Liver (tissue), 9 donors: Measurements from ENCODE around the gene FRAS1. TPM values are rescaled to one million over a fixed set of nuclear protein-coding genes. Genes with fewer than 3 reads are reported as not detected.
"Not testable (repeated sequence)": the region's sequence is repeated elsewhere in the genome, so short reads cannot be mapped to it uniquely, and the experiment has no call there.

Experiments
- DNase-seq: peaks from one replicate; pipeline ENCODE4 v3.0.0-alpha.2; 2017; ENCODE audit warnings: low spot score
- H3K27ac ChIP-seq, 2 donors: one replicate each; pipeline ENCODE4 v1.7.0; 2013; ENCODE audit warnings: inconsistent platforms in 2 of 2, low read length in 2 of 2, control low read depth in 1 of 2, low read depth in 1 of 2, mild to moderate bottlenecking in 1 of 2
- H3K27me3 ChIP-seq, 4 donors: one replicate each; pipeline versions ENCODE4 v1.6.1 to v1.7.0; 2013; ENCODE audit warnings: low read length in 3 of 4, inconsistent platforms in 1 of 4, mild to moderate bottlenecking in 1 of 4, moderate library complexity in 1 of 4; ENCODE audit not compliant: control insufficient read depth in 4 of 4, insufficient read depth in 4 of 4
- H3K36me3 ChIP-seq, 4 donors: one replicate each; pipeline versions ENCODE4 v1.6.1 to v1.7.0; 2013; ENCODE audit warnings: low read length in 3 of 4, mild to moderate bottlenecking in 3 of 4, low read depth in 1 of 4, moderate library complexity in 1 of 4; ENCODE audit not compliant: control insufficient read depth in 4 of 4, insufficient read depth in 3 of 4
- H3K4me1 ChIP-seq, 4 donors: one replicate each; pipeline versions ENCODE4 v1.6.1 to v1.7.0; 2013; ENCODE audit warnings: low read length in 3 of 4, mild to moderate bottlenecking in 3 of 4, moderate library complexity in 1 of 4; ENCODE audit not compliant: control insufficient read depth in 4 of 4, insufficient read depth in 4 of 4
- H3K4me3 ChIP-seq, 3 donors: one replicate each; pipeline versions ENCODE4 v1.6.1 to v1.7.0; 2013; ENCODE audit warnings: low read length in 3 of 3, control low read depth in 1 of 3, low read depth in 1 of 3, mild to moderate bottlenecking in 1 of 3
- H3K9ac ChIP-seq, 2 donors: one replicate each; pipeline ENCODE4 v1.7.0; 2013; ENCODE audit warnings: low read length in 2 of 2, mild to moderate bottlenecking in 2 of 2, moderate library complexity in 2 of 2, control low read depth in 1 of 2, low read depth in 1 of 2
- H3K9me3 ChIP-seq, 4 donors: one replicate each; pipeline versions ENCODE4 v1.6.1 to v1.7.0; 2013; ENCODE audit warnings: low read length in 3 of 4; ENCODE audit not compliant: control insufficient read depth in 4 of 4
- ATF3 ChIP-seq: IDR thresholded peaks from 2 replicates; pipeline ENCODE4 v1.6.1; 2016; ENCODE audit warnings: antibody characterized with exemption
- CTCF ChIP-seq: fragments of 150-350 bp; IDR thresholded peaks from 2 replicates; pipeline ENCODE4 v1.5.1; 2017; ENCODE audit warnings: improper control_type of control experiment, low read depth, low read length; ENCODE audit not compliant: missing input control
- EGR1 ChIP-seq, 2 donors: IDR thresholded peaks; 2 replicates each; pipeline ENCODE4 v1.6.1; 2016 to 2018; ENCODE audit warnings: antibody characterized with exemption in 2 of 2, low read depth in 2 of 2
- FOXA1 ChIP-seq: IDR thresholded peaks from 2 replicates; pipeline ENCODE4 v1.6.1; 2016; ENCODE audit warnings: antibody characterized with exemption
- FOXA2 ChIP-seq: IDR thresholded peaks from 2 replicates; pipeline ENCODE4 v1.6.1; 2016; ENCODE audit warnings: antibody characterized with exemption
- GABPA ChIP-seq, 2 donors: IDR thresholded peaks in 1 of 2; conservative IDR thresholded peaks in 1 of 2; 2 replicates each; pipeline ENCODE4 v1.6.1; 2016; ENCODE audit warnings: antibody characterized with exemption in 2 of 2, mild to moderate bottlenecking in 1 of 2, moderate library complexity in 1 of 2
- HNF4A ChIP-seq, 2 donors: conservative IDR thresholded peaks; 2 replicates each; pipeline ENCODE4 v1.6.1; 2016; ENCODE audit warnings: antibody characterized with exemption in 2 of 2, mild to moderate bottlenecking in 2 of 2
- JUND ChIP-seq, 2 donors: IDR thresholded peaks; 2 replicates each; pipeline ENCODE4 v1.6.1; 2016; ENCODE audit warnings: antibody characterized with exemption in 2 of 2
- MAX ChIP-seq: IDR thresholded peaks from 2 replicates; pipeline ENCODE4 v1.6.1; 2016; ENCODE audit warnings: antibody characterized with exemption
- REST ChIP-seq: IDR thresholded peaks from 2 replicates; pipeline ENCODE4 v1.6.1; 2016; ENCODE audit warnings: antibody characterized with exemption, mild to moderate bottlenecking
- RXRA ChIP-seq, 2 donors: IDR thresholded peaks; 2 replicates each; pipeline ENCODE4 v1.6.1; 2017 to 2018; ENCODE audit warnings: antibody characterized with exemption in 2 of 2, mild to moderate bottlenecking in 1 of 2
- SP1 ChIP-seq: IDR thresholded peaks from 2 replicates; pipeline ENCODE4 v1.6.1; 2018; ENCODE audit warnings: antibody characterized with exemption, mild to moderate bottlenecking
- TAF1 ChIP-seq: conservative IDR thresholded peaks from 2 replicates; pipeline ENCODE4 v1.6.1; 2016; ENCODE audit warnings: antibody characterized with exemption, mild to moderate bottlenecking
- YY1 ChIP-seq: IDR thresholded peaks from 2 replicates; pipeline ENCODE4 v1.6.1; 2016; ENCODE audit warnings: antibody characterized with exemption, mild to moderate bottlenecking
- ZBTB33 ChIP-seq: IDR thresholded peaks from 2 replicates; pipeline ENCODE4 v1.6.1; 2016; ENCODE audit warnings: antibody characterized with exemption
- WGBS: extraction: QIAGEN DNeasy Blood & Tissue Kit; methylation state at CpG from one replicate; pipeline ENCODE4 v1.1.7; 2013; 5-methylcytosine and 5-hydroxymethylcytosine counted together
- polyA plus RNA-seq, 2 donors: library from polyadenylated mRNA; stranded (reverse) in 1 of 2; unstranded in 1 of 2; fragments of 200-250 nt in 1 of 2; fragments of >200 nt in 1 of 2; fragmentation: Nextera tagmentation in 1 of 2; extraction: Ambion mirVana in 1 of 2; gene quantifications; one replicate each; pipeline versions ENCODE4 v1.2.1 to v1.2.3, GENCODE V29; 2013 to 2015
- total RNA-seq, 2 donors: library from RNA; depleted of rRNA; stranded (reverse); fragments of >200 nt; gene quantifications; one replicate each; pipeline ENCODE4 v1.2.3, GENCODE V29; 2014
- donor health status: healthy.
- donor health status: healthy.
- donor health status: healthy.
- donor health status: healthy.
- donor health status: healthy.

FRAS1 gene
- total and polyA plus RNA-seq, 4 donors: 0.08 to 6.0 (median 1.1) TPM

GRCh38 chr4:78545275-78546246 is 488.4 kb downstream of the FRAS1 start:
- no peak overlapping the region for H3K9ac ChIP-seq
- no peak for DNase-seq
- H3K4me3 ChIP-seq: no peak overlapping the region
- no peak overlapping the region for H3K27ac ChIP-seq
- WGBS: 82% methylated on average over 5 of the region's 5 CpGs
- peaks cover 0 to 6% (median 0%) of the 10 kb centered on the region in 4 donors for H3K27me3 ChIP-seq
- no peaks in the 10 kb centered on the region for H3K9me3 ChIP-seq
- TF ChIP-seq YY1 (no peak), REST (no peak), JUND (IDR thresholded peaks at IDR 0.05) (no peak), GABPA (IDR thresholded peaks at IDR 0.05 in 1 of 2, conservative IDR thresholded peaks at IDR 0.05 in 1 of 2) (no peak), MAX (no peak), TAF1 (no peak), SP1 (no peak), FOXA2 (no peak), HNF4A (conservative IDR thresholded peaks at IDR 0.05) (no peak), ATF3 (no peak), ZBTB33 (no peak), CTCF (no peak), FOXA1 (no peak), RXRA (IDR thresholded peaks at IDR 0.05) (no peak), EGR1 (IDR thresholded peaks at IDR 0.05; ENCODE audit: low read depth in 2 of 2) (no peak)
- H3K36me3 ChIP-seq: no peaks in the 10 kb centered on the region
- H3K4me1 ChIP-seq: no peaks in the 10 kb centered on the region

- H3K9me3 ChIP-seq, H3K27ac ChIP-seq, H3K36me3 ChIP-seq, DNase-seq, H3K9ac ChIP-seq, H3K4me3 ChIP-seq: not testable (repeated sequence)
- 92% methylated on average over 28 of the region's 28 CpGs for WGBS
- Histone ChIP-seq H3K4me1 (peaks cover 6 to 10% (median 7%) of the 10 kb centered on the region in 4 donors), H3K27me3 (peaks cover 0 to 13% (median 4%) of the 10 kb centered on the region in 4 donors)
Observed at GRCh38 chr4:78547899-78548298, 490.8 kb downstream of the FRAS1 start.

GRCh38 chr4:78548889-78549288 is 491.8 kb downstream of the FRAS1 start:
- DNase-seq, H3K36me3 ChIP-seq, H3K27ac ChIP-seq, H3K9me3 ChIP-seq, H3K4me3 ChIP-seq, H3K9ac ChIP-seq: not testable (repeated sequence)
- Histone ChIP-seq H3K4me1 (peaks cover 6 to 10% (median 7%) of the 10 kb centered on the region in 4 donors), H3K27me3 (peaks cover 0 to 13% (median 5%) of the 10 kb centered on the region in 4 donors)
- 78% methylated on average over 2 of the region's 4 CpGs for WGBS
